Stimulated activated CD4-positive, alpha-beta T cell treated with anti-CD3 and anti-CD28 coated beads, Interleukin-4, amount 100 ng/mL, for 24 hours (primary cell): ENCODE data around the gene C2orf66.
A peak's percentile ranks its signal among the peaks of the same experiment; 100 is the strongest.

Experiments used
- DNase-seq: peaks from one replicate; pipeline ENCODE4 v3.0.0-alpha.2; 2020

C2orf66 gene

GRCh38 chr2:196809260-196809659, at the start of gene C2orf66:
Gene C2orf66, minus strand, starts transcription at chr2:196809355. Its CDS starts 19 bp downstream, at chr2:196809336.
- DNase-seq: no peak

- no peak for DNase-seq
Measured at GRCh38 chr2:196854629-196855028, 45.5 kb upstream of the C2orf66 start.

- DNase-seq: no peak
Measured at GRCh38 chr2:196853301-196854087, 44.3 kb upstream of the C2orf66 start.

GRCh38 chr2:196851088-196851487, 41.9 kb upstream of the C2orf66 start:
- no peak for DNase-seq

GRCh38 chr2:196849895-196850294, 40.7 kb upstream of the C2orf66 start:
- no peak for DNase-seq

- DNase-seq: no peak
Measured at GRCh38 chr2:196846295-196846694, 37.1 kb upstream of the C2orf66 start.

- no peak for DNase-seq
Measured at GRCh38 chr2:196845371-196845770, 36.2 kb upstream of the C2orf66 start.

GRCh38 chr2:196840171-196840570, 31.0 kb upstream of the C2orf66 start:
- DNase-seq: no peak

- no peak for DNase-seq
Measured at GRCh38 chr2:196839574-196839973, 30.4 kb upstream of the C2orf66 start.

GRCh38 chr2:196836440-196836839, 27.3 kb upstream of the C2orf66 start:
- DNase-seq: no peak

GRCh38 chr2:196830701-196831100, 21.5 kb upstream of the C2orf66 start:
- DNase-seq: no peak

GRCh38 chr2:196827356-196827755, 18.2 kb upstream of the C2orf66 start:
- DNase-seq: no peak

- no peak for DNase-seq
Measured at GRCh38 chr2:196823750-196824522, 14.8 kb upstream of the C2orf66 start.

GRCh38 chr2:196821195-196821594, 12.0 kb upstream of the C2orf66 start:
- DNase-seq: no peak

- DNase-seq: no peak
Measured at GRCh38 chr2:196808083-196808665, 981 bp downstream of the C2orf66 start.

GRCh38 chr2:196804381-196804780, 4.8 kb downstream of the C2orf66 start:
- DNase-seq: no peak

GRCh38 chr2:196802401-196802800, 6.8 kb downstream of the C2orf66 start:
- no peak for DNase-seq

GRCh38 chr2:196801674-196802261, 7.4 kb downstream of the C2orf66 start:
- no peak for DNase-seq

- DNase-seq: no peak
Measured at GRCh38 chr2:196798980-196799379, 10.2 kb downstream of the C2orf66 start.

GRCh38 chr2:196792865-196793264, 16.3 kb downstream of the C2orf66 start:
- no peak for DNase-seq

- peak; percentile 28 for DNase-seq
Measured at GRCh38 chr2:196783431-196784094, 25.6 kb downstream of the C2orf66 start.

GRCh38 chr2:196767101-196767500, 42.1 kb downstream of the C2orf66 start:
- no peak for DNase-seq

- no peak for DNase-seq
Measured at GRCh38 chr2:196759378-196759706, 49.8 kb downstream of the C2orf66 start.
